Stromal cell of bone marrow (primary cell): ENCODE measurements around the gene CORO2B.

Experiments
- DNase-seq: peaks from one replicate; pipeline ENCODE4 v3.0.0-alpha.2; 2012; ENCODE audit warnings: low read depth

CORO2B gene

DNA sequence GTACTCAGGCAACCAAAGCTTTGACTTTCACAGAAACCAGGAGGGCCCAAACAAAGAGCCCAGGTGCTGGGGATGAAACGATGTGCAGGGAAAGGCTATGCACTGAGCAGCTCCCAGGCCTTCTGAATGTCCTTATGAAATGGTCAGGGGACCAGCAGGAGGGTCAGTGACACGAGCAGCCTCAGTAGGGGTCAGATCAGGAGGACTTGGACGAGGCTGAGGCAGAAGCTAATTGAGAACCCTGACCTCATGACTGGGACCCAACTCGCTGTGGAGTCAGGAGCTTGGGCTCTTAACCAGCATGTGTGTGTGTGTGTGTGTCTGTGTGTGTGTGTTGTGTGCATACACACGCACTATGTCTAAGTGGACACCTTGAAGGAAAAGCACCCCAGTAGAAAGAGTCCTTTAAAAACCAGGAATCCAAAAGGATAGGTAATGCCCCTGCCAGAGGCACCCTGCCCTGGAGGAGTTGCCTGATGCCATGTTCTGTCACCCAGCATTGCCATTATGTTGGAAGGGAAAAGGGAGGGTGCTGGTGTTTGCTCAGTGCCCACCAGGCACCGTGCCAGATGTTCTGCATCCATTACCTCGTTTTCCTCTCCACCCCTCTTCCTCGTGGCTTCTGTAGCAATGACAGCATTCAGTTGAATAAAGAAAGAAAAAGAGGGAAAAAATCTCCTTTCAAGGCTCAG, 50.9 kb downstream of the CORO2B start:
- no peak for DNase-seq

DNA sequence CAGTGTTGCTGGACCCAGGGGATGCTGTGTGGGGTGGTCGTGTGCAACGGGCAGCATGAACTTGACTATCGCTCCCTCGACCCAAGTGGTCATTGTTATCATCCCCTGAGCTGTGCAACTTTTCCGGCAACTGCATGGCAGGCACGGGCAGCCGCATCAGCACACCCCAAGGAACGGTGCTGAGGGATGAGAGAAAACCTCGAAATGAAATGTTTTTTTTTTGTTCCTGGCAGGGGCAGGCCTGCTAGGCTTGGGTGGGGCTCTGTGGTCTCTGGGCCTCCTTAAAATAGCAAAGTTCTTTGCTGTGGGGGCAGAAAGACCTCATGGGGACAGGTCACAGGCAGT, 51.4 kb downstream of the CORO2B start:
- DNase-seq = no peak

DNA sequence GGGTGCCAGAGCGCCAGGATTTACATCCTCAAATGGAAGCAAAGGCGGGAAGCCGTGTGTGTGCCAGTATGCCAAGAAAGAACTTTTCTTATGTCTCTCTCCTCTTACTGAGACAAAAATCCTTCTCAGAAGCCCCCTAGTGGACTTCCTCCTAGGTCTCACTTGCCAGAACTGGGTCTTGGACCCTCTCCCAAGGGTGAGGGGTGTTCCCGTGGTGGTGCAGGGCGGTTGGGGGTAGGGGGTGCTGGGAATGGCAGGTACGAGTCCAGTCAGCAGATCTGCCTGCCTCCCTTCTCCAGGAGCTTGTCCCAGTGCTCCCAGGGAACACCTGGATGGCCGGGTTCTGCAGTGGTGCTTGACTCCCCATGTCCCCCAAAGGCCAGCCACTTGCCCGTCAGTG, 52.0 kb downstream of the CORO2B start:
- DNase-seq = no peak

DNA sequence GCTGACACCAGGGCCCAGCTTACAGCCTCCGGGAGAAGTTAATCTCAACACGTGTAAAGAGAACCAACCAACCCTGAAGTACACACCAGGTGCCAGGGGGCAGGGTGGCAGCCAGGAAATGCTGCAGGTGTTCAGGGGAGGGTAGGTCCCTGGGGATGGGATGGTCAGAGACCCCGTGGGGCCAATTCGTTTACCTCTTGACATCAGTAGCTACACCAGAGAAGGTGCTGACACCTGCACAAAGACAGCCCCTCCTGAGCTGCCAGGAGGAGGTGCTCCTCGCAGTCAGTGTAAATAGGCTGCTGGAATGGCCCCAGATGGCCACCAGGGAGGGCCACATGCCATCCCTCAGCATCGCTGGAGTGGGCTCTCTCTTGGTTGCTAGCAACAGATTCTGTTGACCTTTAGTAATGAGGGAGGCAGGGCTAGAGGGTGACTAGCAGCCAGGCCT, 52.8 kb downstream of the CORO2B start:
- DNase-seq = no peak

GRCh38 chr15:68632101-68632500, 53.3 kb downstream of the CORO2B start:
- DNase-seq = no peak

GRCh38 chr15:68633231-68634121, 54.7 kb downstream of the CORO2B start:
- DNase-seq = no peak

DNA sequence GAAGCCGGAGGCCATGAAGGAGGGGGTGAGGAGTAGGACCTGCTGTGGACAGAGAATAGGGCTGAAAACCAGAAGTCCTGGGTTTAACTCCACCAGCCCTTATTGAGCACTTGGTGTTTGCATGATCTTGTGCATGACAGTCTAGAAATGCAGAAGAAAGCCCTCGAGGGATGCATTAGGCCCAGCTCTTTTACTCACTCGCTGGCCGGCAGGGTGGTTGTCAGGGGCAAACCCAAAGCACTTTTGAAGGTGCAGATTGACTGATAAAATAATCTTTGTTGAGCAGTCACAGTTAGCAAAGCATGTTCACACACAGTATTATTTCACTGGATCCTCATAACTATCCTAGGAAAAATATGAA, 55.3 kb downstream of the CORO2B start:
- DNase-seq = no peak

DNA sequence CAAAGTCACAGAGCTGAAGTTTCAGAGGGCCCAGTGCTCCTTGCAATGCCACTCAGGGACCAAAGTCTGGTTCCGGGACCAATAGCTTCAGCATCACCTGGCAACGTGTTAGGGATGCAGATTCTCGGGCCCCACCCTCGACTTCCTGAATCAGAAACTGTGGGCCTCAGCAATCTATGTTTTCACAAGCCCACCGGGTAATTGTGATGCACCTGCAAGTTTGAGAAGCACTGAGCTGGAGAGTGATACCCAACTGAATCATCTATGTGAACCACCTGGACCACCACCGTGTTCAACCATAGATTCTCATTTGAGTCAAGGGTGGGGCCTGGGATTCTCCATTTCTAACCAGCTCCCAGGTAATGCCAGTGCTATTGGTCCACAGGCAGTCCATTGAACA, 55.7 kb downstream of the CORO2B start:
- no peak for DNase-seq

DNA sequence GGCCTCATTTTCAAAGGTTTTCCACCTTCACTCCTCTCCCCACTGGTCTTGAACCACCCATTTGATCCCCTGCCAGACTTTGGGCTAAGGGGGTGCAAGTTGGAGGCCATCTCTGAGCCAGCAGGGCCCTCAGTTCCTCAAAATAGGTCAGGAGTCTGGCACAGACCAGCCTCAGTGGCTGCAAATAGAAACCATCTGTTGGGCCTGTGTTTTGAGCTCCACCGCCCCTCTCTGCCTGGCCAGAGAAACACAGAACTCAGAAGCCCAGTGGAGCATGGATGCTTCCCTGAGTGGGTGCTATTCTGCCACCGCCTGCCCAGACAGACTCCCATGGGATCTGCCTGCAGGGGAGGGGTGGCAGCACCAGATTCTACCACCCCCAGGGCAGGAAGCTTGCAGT, 56.3 kb downstream of the CORO2B start:
- no peak for DNase-seq

DNA sequence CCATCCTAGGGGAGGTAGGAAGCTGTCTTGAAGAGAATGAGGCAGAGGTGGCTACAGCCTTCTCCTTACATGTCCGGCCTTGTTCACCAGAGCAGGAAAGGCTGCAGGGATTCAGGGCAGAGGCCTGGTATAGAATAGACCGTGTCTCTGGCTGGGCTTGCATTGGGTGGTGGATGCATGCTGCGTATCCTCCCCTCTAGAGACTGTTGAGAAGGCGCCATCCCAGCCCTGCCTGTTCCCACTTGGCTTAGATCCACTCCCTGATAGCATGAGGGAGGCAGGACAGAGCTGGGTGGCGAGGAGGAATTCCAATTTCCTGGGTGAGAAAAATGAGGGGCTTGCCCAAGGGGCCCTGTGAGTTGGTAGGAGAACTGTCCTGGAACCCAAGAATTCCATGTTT, 57.5 kb downstream of the CORO2B start:
- no peak for DNase-seq

- no peak for DNase-seq
Observed at GRCh38 chr15:68637767-68638404, 59.1 kb downstream of the CORO2B start.

GRCh38 chr15:68638953-68639515, 60.2 kb downstream of the CORO2B start:
- DNase-seq = peak; percentile 68

GRCh38 chr15:68639926-68640600, 61.3 kb downstream of the CORO2B start:
- no peak for DNase-seq

- DNase-seq = no peak
Observed at GRCh38 chr15:68640791-68641331, 62.1 kb downstream of the CORO2B start.

DNA sequence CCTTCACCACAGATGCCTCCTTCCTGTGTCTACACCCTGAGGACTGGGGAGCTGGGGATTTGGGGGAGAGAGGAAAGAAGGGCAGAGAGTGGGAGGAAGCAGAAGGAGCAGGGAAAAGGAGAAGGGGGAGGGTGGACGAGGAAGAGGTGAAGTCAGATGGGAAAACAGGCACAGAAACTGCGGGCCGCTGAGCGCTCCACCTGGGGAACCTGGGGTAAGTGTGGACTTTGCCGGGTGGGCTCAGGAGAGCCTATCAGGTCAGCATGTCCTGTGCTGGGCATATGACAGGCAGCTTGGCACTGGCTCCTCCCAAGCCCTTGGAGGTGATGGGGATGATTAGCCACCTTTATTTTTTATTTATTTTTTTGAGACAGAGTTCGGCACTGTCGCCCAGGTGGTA, 62.6 kb downstream of the CORO2B start:
- no peak for DNase-seq

- no peak for DNase-seq
Observed at GRCh38 chr15:68642491-68642845, 63.7 kb downstream of the CORO2B start.

- no peak for DNase-seq
Observed at GRCh38 chr15:68643216-68643830, 64.5 kb downstream of the CORO2B start.

DNA sequence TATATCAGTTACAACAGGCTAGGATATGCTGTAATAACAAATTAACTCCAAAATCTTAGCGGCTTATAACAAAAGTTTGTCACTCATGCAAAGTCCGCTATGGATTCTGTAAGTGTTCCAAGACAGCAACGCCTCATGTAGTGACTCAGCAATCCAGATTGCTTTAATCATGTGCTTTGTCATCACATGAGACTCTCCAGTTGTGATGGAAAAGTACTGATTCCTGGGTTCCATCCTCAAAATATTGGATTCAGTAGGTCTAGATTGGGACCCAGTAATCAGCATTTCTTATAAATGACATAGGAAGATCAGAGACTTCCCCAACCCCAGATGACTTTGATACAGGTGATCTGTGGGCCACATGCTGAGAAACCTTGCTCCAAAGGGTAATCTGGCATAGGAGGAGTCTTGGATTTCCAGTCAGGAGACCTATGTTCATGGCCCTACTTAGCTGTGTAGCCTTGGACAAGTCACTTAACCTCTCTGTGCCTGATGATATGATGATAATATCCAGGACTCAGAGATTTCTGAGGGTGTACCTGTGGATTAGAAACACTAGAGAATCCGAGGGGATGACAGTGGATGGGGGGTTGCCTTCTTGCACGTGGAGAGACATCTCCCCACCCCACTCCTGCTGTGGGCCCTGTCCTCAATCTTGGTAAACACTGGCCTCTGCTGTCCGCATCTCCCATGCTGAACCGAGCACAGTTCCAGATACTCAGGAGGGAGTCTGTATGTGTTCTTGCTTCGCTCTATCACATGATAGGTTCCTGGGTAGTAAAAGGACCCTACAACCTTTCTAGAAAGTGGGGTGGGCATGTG, 65.5 kb downstream of the CORO2B start:
- peak; percentile 67 for DNase-seq

DNA sequence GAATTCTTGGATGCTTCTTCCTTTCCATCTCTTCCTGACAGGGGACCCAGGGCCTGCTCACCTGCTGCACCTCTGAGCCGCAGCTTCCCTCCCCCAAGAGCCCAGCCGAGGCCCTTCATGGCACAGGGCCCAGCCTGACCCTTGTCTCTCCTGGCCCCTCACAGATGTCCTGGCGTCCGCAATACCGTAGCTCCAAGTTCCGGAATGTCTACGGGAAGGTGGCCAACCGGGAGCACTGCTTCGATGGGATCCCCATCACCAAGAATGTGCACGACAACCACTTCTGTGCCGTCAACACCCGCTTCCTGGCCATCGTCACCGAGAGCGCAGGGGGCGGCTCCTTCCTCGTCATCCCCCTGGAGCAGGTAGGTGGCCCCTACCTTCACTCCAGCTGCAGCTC, 66.2 kb downstream of the CORO2B start:
- no peak for DNase-seq

GRCh38 chr15:68646156-68646555, 67.4 kb downstream of the CORO2B start:
- no peak for DNase-seq

GRCh38 chr15:68646696-68647095, 67.9 kb downstream of the CORO2B start:
- no peak for DNase-seq
